Esophagus squamous epithelium (tissue), 5 donors: ENCODE results near the gene TUB. TPM values are rescaled to one million over a fixed set of nuclear protein-coding genes. Genes with fewer than 3 reads are reported as not detected.

ENCODE experiments used
- DNase-seq: peaks from one replicate; lab custom pipeline; 2025; lab: John Stamatoyannopoulos, UW
- H3K27ac ChIP-seq, 4 donors: fragments of 200-600 bp; sonication (generic); one replicate each; pipeline ENCODE4 v1.5.1; 2016 to 2019; ENCODE audit warnings: mild to moderate bottlenecking in 1 of 4
- H3K27me3 ChIP-seq, 4 donors: fragments of 200-600 bp; sonication (generic); 1 replicate in 3 of 4; 2 replicates in 1 of 4; pipeline versions ENCODE4 v1.5.1 to v1.6.0; 2017 to 2021; ENCODE audit warnings: antibody characterized with exemption in 1 of 4
- H3K36me3 ChIP-seq, 3 donors: fragments of 200-600 bp; sonication (generic); one replicate each; pipeline ENCODE4 v1.5.1; 2016 to 2019
- H3K4me1 ChIP-seq, 3 donors: fragments of 200-600 bp; sonication (generic); one replicate each; pipeline ENCODE4 v1.5.1; 2017 to 2019
- H3K4me3 ChIP-seq, 4 donors: fragments of 200-600 bp; sonication (generic); 1 replicate in 3 of 4; 2 replicates in 1 of 4; pipeline ENCODE4 v1.5.1; 2016 to 2019; ENCODE audit warnings: mild to moderate bottlenecking in 2 of 4, moderate library complexity in 1 of 4
- H3K9me3 ChIP-seq, 3 donors: fragments of 200-600 bp; sonication (generic); one replicate each; pipeline ENCODE4 v1.5.1; 2016 to 2019
- POLR2A ChIP-seq, 4 donors: fragments of 450-650 bp; IDR thresholded peaks; one replicate each; pipeline ENCODE4 v1.6.1; 2017; ENCODE audit warnings: antibody characterized with exemption in 4 of 4, mild to moderate bottlenecking in 4 of 4, moderate library complexity in 3 of 4
- WGBS, 2 donors: methylation state at CpG; one replicate each; pipeline ENCODE4 v1.1.5; 2018; 5-methylcytosine and 5-hydroxymethylcytosine counted together
- intact Hi-C: fragments of 100-400 bp; cut with DNase I; formaldehyde crosslinking; loops from one replicate; pipeline ENCODE4 v1.15.0; 2022
- total RNA-seq, 4 donors: library from RNA; depleted of rRNA; stranded (reverse); fragments of >200 nt; gene quantifications; one replicate each; pipeline ENCODE4 v1.1.0, GENCODE V29; 2016
- TF ChIP-seq, protein P1 (sequence below), 6 experiments: fragments of 450-650 bp in 4 of 6; fragments of 200-600 bp in 2 of 6; sonication (generic) in 2 of 6; IDR thresholded peaks; one replicate each; pipeline ENCODE4 v1.5.1; 2016 to 2019; ENCODE audit warnings: antibody characterized with exemption in 6 of 6, mild to moderate bottlenecking in 4 of 6, moderate library complexity in 4 of 6
- donor health status: DM: yes; HTN: yes; CAD: no.

Gene TUB
- total RNA-seq, 4 donors from 2014 or later = 1.7 to 6.1 (median 2.4) TPM

DNA sequence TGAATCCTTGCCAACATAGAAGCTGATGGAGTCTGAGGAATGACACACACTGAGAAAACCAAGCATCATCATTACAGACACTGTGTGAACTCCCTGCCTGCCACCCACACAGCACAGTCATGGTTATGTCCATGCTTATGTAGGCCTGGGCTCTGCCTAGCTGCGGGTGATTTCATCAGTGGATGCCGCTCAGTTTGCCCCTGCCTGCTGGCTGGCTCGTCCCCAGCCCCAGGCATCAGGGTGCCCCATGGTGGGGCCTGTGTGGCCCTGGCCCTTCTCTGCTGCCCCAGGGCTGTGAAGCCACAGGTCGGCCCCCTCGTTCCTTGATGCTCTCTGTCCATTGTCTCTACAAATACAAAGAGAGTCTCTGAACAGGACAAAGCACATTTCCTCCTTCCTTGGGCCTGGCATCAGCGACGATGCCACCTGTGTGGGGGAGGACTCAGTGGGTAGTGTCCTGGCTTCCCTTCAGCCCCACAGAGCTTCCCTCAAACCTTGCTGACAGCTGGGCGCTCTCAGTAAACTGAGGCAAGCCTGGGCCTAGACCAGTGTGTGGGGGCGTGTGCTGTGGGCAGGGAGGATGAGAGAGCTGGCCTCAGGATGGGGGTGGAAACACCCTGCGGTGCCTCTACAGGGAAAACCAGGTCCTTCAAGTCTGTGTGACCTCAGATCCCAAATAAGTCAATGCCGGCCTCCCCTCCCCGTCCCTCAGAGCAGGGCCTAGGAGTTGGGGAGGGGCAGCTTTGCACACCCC is 20.0 kb upstream of the TUB start:
- Histone ChIP-seq H3K4me3 (no peak overlapping the region), H3K27me3 (no peaks in the 10 kb centered on the region), H3K36me3 (no peaks in the 10 kb centered on the region), H3K4me1 (peaks cover 0 to 43% (median 22%) of the 10 kb centered on the region in 3 donors), H3K9me3 (no peaks in the 10 kb centered on the region), H3K27ac (no peak overlapping the region)
- 57 to 100% methylated on average over 1 to 3 of the region's 12 CpGs for WGBS, 2 donors
- no peak for DNase-seq
- no peak for TF ChIP-seq POLR2A (IDR thresholded peaks at IDR 0.05)
- TF ChIP-seq, protein P1, sequence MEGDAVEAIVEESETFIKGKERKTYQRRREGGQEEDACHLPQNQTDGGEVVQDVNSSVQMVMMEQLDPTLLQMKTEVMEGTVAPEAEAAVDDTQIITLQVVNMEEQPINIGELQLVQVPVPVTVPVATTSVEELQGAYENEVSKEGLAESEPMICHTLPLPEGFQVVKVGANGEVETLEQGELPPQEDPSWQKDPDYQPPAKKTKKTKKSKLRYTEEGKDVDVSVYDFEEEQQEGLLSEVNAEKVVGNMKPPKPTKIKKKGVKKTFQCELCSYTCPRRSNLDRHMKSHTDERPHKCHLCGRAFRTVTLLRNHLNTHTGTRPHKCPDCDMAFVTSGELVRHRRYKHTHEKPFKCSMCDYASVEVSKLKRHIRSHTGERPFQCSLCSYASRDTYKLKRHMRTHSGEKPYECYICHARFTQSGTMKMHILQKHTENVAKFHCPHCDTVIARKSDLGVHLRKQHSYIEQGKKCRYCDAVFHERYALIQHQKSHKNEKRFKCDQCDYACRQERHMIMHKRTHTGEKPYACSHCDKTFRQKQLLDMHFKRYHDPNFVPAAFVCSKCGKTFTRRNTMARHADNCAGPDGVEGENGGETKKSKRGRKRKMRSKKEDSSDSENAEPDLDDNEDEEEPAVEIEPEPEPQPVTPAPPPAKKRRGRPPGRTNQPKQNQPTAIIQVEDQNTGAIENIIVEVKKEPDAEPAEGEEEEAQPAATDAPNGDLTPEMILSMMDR (IDR thresholded peaks at IDR 0.05) = no peak
- intact Hi-C loops = no loop called here

DNA sequence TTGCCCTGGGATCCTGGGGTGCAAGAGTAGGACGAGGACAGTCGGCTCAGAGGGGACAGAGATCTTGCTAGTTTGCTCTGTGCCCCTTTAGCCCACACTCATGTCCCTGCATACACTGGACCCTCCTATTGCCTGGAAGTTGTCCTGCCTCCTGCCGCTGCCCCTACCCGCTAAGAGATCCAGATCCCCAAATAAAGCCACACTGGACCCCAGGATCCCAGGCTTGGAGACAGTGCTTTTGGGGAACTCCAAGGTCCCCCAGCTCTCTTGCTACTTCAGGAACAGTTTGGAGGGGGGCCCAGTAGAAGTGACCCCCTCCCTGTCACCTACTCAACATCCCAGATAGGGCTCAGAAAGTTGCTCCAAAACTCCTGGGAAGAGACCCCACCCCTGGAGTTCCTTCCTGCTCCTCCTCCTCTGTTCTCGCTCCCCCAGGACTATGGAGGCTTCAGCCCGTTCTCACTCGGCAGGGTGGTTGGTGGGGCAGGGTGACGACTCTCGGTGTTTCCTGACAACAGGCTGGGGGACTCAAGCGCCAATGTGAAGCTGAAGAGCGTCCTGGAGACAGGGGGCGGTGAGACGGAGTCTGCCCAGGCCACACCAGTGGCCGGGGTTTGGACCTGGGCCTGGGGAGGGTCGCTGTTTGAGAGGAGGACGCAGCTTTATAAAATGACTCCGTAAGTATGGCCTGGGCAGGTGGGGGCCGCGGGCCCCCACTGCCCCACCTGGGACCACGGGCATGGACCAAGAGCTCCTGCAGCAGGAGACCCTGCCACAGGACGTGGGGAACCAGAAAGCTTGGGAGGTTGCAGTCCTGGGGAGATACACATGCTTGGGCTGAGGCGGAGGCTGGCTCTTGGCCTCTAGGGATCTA is 19.2 kb upstream of the TUB start:
- no peak for DNase-seq
- 77 to 87% methylated on average over 5 to 6 of the region's 22 CpGs for WGBS, 2 donors
- Histone ChIP-seq H3K27ac (peak overlapping the region in 1 of 4 donors; percentile 84), H3K36me3 (no peaks in the 10 kb centered on the region), H3K4me3 (no peak overlapping the region), H3K9me3 (no peaks in the 10 kb centered on the region), H3K27me3 (no peaks in the 10 kb centered on the region), H3K4me1 (peaks cover 0 to 42% (median 22%) of the 10 kb centered on the region in 3 donors)
- intact Hi-C loops = no loop called here
- TF ChIP-seq, protein P1 (IDR thresholded peaks at IDR 0.05) = no peak
- no peak for TF ChIP-seq POLR2A (IDR thresholded peaks at IDR 0.05)

DNA sequence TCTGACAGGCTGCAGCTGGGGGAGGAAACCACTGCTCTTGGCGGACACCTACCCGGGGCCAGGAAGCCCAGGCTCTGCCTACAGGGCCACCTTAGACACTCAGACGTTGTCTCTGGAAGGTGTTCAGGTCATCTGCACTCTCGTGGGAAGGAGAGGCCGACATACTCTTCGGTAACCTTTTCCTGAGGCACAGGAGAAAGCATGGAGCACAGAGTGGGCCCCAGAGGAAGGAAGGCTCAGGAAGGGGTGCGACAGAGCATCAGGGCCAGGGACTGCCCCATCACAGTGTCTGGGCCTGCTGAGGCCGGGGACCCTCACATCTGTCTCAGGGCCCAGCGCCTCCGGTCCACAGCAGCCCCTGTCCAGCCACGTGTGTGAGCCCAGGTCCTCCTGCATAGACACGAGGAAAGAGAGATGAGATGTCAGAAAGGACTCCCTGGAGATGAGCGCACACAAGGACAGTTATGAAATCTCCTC is 18.2 kb upstream of the TUB start:
- Histone ChIP-seq H3K9me3 (no peaks in the 10 kb centered on the region), H3K27me3 (no peaks in the 10 kb centered on the region), H3K4me3 (no peak overlapping the region), H3K4me1 (peaks cover 0 to 38% (median 14%) of the 10 kb centered on the region in 3 donors), H3K27ac (peak overlapping the region in 3 of 4 donors; percentile 28 to 84 (median 66)), H3K36me3 (no peaks in the 10 kb centered on the region)
- 56 to 74% methylated on average over 2 to 10 of the region's 13 CpGs for WGBS, 2 donors
- intact Hi-C loops = no loop called here
- DNase-seq = no peak
- TF ChIP-seq, protein P1 (IDR thresholded peaks at IDR 0.05) = no peak
- TF ChIP-seq POLR2A (IDR thresholded peaks at IDR 0.05) = no peak

DNA sequence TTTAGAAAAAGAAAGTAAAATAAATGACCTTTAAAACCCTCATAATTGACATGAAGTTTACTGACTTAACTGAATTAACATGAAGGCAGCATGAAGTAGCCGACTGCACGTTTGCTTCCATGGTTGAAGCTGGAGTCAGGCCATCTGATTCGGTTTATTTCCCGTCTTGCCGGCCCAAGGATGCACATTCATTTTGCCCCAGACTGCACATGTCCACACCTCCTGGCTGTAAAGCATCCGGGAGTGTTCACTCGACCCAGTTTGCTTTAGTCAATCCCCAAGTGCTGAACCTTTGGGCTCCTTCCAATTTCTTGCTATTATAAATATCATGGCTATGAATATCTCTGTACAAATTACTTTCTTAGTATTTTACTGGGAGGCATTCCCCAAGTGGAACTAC is 17.7 kb upstream of the TUB start:
- intact Hi-C loops = no loop called here
- no peak for TF ChIP-seq POLR2A (IDR thresholded peaks at IDR 0.05)
- TF ChIP-seq, protein P1 (IDR thresholded peaks at IDR 0.05) = no peak
- Histone ChIP-seq H3K27me3 (no peaks in the 10 kb centered on the region), H3K4me3 (no peak overlapping the region), H3K9me3 (no peaks in the 10 kb centered on the region), H3K27ac (peak overlapping the region in 2 of 4 donors; percentile 66 to 84), H3K4me1 (peaks cover 0 to 42% (median 18%) of the 10 kb centered on the region in 3 donors), H3K36me3 (no peaks in the 10 kb centered on the region)
- no peak for DNase-seq
- WGBS, 2 donors = 45 to 48% methylated on average over 7 of the region's 7 CpGs
